ENCODE measurements around the gene ZNF593. TPM values are rescaled to one million over a fixed set of nuclear protein-coding genes. Genes with fewer than 3 reads are reported as not detected.
A peak's percentile ranks its signal among the peaks of the same experiment; 100 is the strongest.

The ZNF593 gene
- total and polyA plus RNA-seq, 9 of the 15 experiments (the other 6 are each of a cell fraction or from before 2014, with no cell fraction given): 9.8 to 334 (median 48.2) TPM

GRCh38 chr1:26126321-26127084, 43.2 kb upstream of the ZNF593 start (continued):
- no peak for TF ChIP-seq ZNF280A (IDR thresholded peaks at IDR 0.05; ENCODE audit: low read depth, partially characterized antibody)
- TF ChIP-seq HMG20B (CRISPR knock-in tag; IDR thresholded peaks at IDR 0.05): no peak
- TF ChIP-seq PTBP1 (IDR thresholded peaks at IDR 0.05; ENCODE audit: low read depth, low read length): no peak
- peak; percentile 57; the same call in 1 of the 2 replicates for TF ChIP-seq THAP12 (CRISPR knock-in tag; IDR thresholded peaks at IDR 0.05)
- TF ChIP-seq ZNF668 (CRISPR knock-in tag; IDR thresholded peaks at IDR 0.05): peak; percentile 48; the same call in 1 of the 2 replicates
- 0 out of 2 replicates have a peak, but pooled peaks have one; percentile 8 for TF ChIP-seq STAT5B (CRISPR knock-in tag; IDR thresholded peaks at IDR 0.05)
- no peak for TF ChIP-seq ZNF75A (CRISPR knock-in tag; IDR thresholded peaks at IDR 0.05)
- no peak; a peak in 1 of 4 replicates for TF ChIP-seq SIN3A (IDR thresholded peaks at IDR 0.05; ENCODE audit: borderline replicate concordance in 2 of 2, control insufficient read depth in 1 of 2, low read depth in 2 of 2, low read length in 2 of 2)
- peak in 1 of 2 experiments; percentile 90; a peak in 1 of 3 replicates for TF ChIP-seq CBX3 (IDR thresholded peaks at IDR 0.05; ENCODE audit: borderline replicate concordance in 1 of 2, low read length in 2 of 2)
- TF ChIP-seq MECOM (CRISPR knock-in tag; IDR thresholded peaks at IDR 0.05): peak; percentile 62
- TF ChIP-seq ZNF354B (CRISPR knock-in tag; IDR thresholded peaks at IDR 0.05): peak; percentile 61; the same call in 1 of the 2 replicates
- no peak for TF ChIP-seq RBM34 (IDR thresholded peaks at IDR 0.05; ENCODE audit: borderline replicate concordance, insufficient read depth, low read length)
- TF ChIP-seq ZNF384 (IDR thresholded peaks at IDR 0.05; ENCODE audit: low read depth, low read length): peak; percentile 89
- no peak for TF ChIP-seq ZNF263 (CRISPR knock-in tag; IDR thresholded peaks at IDR 0.05; ENCODE audit: borderline replicate concordance)
- TF ChIP-seq TAL1 (IDR thresholded peaks at IDR 0.05): peak; percentile 94
- TF ChIP-seq ZNF780A (CRISPR knock-in tag; IDR thresholded peaks at IDR 0.05): no peak
- no peak; a peak in 1 of 4 replicates for TF ChIP-seq ETV6 (IDR thresholded peaks at IDR 0.05; ENCODE audit: borderline replicate concordance in 1 of 2, low read depth in 2 of 2, low read length in 1 of 2)
- no peak for TF ChIP-seq ETV6 (CRISPR knock-in tag; IDR thresholded peaks at IDR 0.05; ENCODE audit: borderline replicate concordance)
- TF ChIP-seq FOXO4 (CRISPR knock-in tag; IDR thresholded peaks at IDR 0.05): peak; percentile 83; the same call in 1 of the 2 replicates
- TF ChIP-seq NCOR1 (IDR thresholded peaks at IDR 0.05): peak; percentile 96
- peak in 1 of 2 experiments; percentile 81; a peak in 3 of 4 replicates for TF ChIP-seq HDAC1 (IDR thresholded peaks at IDR 0.05)
- TF ChIP-seq GABPA (tag; conservative IDR thresholded peaks at IDR 0.05; ENCODE audit: low read depth): peak; percentile 47
- no peak for TF ChIP-seq MEF2A (IDR thresholded peaks at IDR 0.05; ENCODE audit: control insufficient read depth, low read depth, low read length)
- peak; percentile 72 for TF ChIP-seq SUPT5H (IDR thresholded peaks at IDR 0.05)
